ENCODE measurements around the gene DPP6. TPM values are rescaled to one million over a fixed set of nuclear protein-coding genes. Genes with fewer than 3 reads are reported as not detected.

Gene DPP6
- total RNA-seq, 2 donors from 2014 or later: 0.05 to 38.7 TPM

DNA sequence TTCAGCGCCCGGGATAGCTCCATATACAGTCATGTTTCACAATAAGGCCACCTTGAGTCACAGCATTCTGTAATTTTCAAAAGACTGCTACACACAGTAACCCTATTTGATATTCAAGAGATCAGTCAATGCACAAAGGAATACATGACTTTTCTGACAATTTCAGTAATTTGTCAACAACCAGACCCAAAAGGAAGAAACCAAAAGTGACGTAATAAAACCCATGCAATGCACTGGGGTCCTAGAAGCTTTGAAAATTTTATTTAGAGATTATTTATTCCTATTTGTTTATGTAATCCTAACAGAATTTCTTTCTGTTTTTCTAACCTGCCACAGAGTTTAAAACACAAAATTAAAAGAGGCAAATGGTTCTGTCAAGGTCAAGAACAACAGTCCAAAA lies 421.2 kb downstream of the DPP6 start:
- TF ChIP-seq, protein P1, sequence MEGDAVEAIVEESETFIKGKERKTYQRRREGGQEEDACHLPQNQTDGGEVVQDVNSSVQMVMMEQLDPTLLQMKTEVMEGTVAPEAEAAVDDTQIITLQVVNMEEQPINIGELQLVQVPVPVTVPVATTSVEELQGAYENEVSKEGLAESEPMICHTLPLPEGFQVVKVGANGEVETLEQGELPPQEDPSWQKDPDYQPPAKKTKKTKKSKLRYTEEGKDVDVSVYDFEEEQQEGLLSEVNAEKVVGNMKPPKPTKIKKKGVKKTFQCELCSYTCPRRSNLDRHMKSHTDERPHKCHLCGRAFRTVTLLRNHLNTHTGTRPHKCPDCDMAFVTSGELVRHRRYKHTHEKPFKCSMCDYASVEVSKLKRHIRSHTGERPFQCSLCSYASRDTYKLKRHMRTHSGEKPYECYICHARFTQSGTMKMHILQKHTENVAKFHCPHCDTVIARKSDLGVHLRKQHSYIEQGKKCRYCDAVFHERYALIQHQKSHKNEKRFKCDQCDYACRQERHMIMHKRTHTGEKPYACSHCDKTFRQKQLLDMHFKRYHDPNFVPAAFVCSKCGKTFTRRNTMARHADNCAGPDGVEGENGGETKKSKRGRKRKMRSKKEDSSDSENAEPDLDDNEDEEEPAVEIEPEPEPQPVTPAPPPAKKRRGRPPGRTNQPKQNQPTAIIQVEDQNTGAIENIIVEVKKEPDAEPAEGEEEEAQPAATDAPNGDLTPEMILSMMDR (IDR thresholded peaks at IDR 0.05): no peak
- no peak for TF ChIP-seq POLR2A (IDR thresholded peaks at IDR 0.05)
- TF ChIP-seq POLR2AphosphoS5 (IDR thresholded peaks at IDR 0.05): no peak
- Histone ChIP-seq H3K4me3 (no peak overlapping the region), H3K27me3 (replicated peaks; ENCODE audit: insufficient read depth) (no peaks in the 10 kb centered on the region)

DNA sequence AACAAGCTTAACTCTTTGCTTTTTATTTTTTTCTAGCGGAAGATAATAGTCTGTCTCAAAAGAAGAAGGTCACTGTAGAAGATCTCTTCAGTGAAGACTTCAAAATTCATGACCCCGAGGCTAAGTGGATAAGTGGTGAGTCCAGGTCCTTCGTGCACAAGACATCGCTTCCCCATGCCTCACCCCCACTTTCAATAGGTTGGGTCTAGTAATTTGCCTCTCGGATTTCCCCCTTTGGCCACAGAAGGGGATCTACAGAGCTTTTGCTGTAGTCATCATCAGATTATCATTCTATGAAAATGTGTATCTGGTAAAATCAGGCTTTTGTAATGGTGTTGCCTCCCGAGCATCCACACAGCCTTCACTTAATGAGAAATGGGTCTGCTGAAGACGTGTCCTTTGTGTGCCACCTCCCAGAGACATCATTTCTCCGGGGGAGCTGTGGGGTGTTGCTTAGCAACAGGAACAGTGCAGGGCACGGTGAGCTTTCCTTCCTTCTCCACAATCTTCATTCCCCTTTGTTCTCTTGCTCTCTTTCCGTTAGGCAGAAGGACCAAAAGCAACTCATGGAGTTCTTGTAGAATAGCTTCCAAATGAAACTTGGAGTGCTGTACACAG lies 422.8 kb downstream of the DPP6 start:
- no peaks in the 10 kb centered on the region for H3K9me3 ChIP-seq
- no peaks in the 10 kb centered on the region for H3K4me1 ChIP-seq (replicated peaks)
- H3K27me3 ChIP-seq (replicated peaks; ENCODE audit: insufficient read depth): no peaks in the 10 kb centered on the region
- no peaks in the 10 kb centered on the region for H3K36me3 ChIP-seq
- 62% methylated on average over 10 of the region's 10 CpGs for WGBS
- H3K27ac ChIP-seq: no peak overlapping the region
- H3K4me3 ChIP-seq: no peak overlapping the region
- TF ChIP-seq POLR2A (IDR thresholded peaks at IDR 0.05) (no peak), POLR2AphosphoS5 (IDR thresholded peaks at IDR 0.05) (no peak)
- TF ChIP-seq, protein P1 (IDR thresholded peaks at IDR 0.05): no peak
- no peak for DNase-seq (ENCODE audit: low spot score)
- intact Hi-C loops (cut with DNase I): no loop called here

More for the DNA sequence above, 421.2 kb downstream of the DPP6 start:
- no peaks in the 10 kb centered on the region for H3K36me3 ChIP-seq
- intact Hi-C loops (cut with DNase I): no loop called here
- WGBS: 92% methylated on average over 3 of the region's 3 CpGs
- no peaks in the 10 kb centered on the region for H3K9me3 ChIP-seq
- no peak for DNase-seq (ENCODE audit: low spot score)
- no peak overlapping the region for H3K27ac ChIP-seq
- no peaks in the 10 kb centered on the region for H3K4me1 ChIP-seq (replicated peaks)

DNA sequence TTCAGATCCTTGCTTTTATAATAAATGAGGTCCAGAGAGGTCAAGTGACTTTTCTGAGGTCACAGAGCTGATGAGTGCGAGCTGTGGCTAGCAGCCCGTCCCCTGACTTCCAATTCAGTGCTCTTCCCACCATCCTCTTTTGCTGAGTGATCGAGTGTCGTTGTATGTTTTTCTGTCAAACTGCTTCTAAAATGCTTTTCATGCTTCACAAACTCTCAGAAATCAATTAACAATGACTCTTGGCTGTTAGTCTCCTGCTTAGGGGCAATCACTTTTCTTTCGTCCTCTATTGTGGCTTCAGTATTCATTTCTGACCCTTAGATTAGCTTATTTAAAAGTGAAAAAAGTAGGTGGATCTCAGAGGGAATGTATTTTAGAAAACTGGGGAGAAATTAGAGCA lies 423.7 kb downstream of the DPP6 start:
- no peaks in the 10 kb centered on the region for H3K27me3 ChIP-seq (replicated peaks; ENCODE audit: insufficient read depth)
- no peaks in the 10 kb centered on the region for H3K9me3 ChIP-seq
- DNase-seq (ENCODE audit: low spot score): no peak
- intact Hi-C loops (cut with DNase I): no loop called here
- H3K4me3 ChIP-seq: no peak overlapping the region
- H3K4me1 ChIP-seq (replicated peaks): no peaks in the 10 kb centered on the region
- no peaks in the 10 kb centered on the region for H3K36me3 ChIP-seq
- TF ChIP-seq POLR2AphosphoS5 (IDR thresholded peaks at IDR 0.05): no peak
- no peak for TF ChIP-seq POLR2A (IDR thresholded peaks at IDR 0.05)
- TF ChIP-seq, protein P1 (IDR thresholded peaks at IDR 0.05): no peak
- no peak overlapping the region for H3K27ac ChIP-seq
- WGBS: 67% methylated on average over 5 of the region's 5 CpGs

DNA sequence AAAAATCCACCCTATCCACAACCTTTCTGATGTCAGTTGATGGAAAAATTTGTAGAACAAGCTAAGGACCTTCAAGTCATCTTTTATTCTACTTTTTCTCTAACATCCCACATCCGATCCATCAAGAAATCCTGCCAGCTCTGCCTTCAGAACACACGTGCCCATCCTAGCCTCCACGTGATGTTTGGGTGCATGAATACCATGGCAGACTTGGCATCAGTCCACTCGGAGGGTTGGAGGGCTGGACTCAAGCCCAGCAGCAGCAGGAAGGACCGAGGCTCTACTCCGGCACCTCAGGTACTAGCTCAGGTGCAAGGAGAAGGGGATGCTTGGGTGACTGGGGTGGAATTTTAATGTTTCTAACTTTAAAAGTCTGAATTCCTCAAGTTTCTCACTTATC lies 428.6 kb downstream of the DPP6 start:
- Histone ChIP-seq H3K36me3 (no peaks in the 10 kb centered on the region), H3K27me3 (replicated peaks; ENCODE audit: insufficient read depth) (no peaks in the 10 kb centered on the region), H3K9me3 (no peaks in the 10 kb centered on the region), H3K4me1 (replicated peaks) (no peaks in the 10 kb centered on the region), H3K4me3 (no peak overlapping the region), H3K27ac (no peak overlapping the region)
- DNase-seq (ENCODE audit: low spot score): no peak
- WGBS: 54% methylated on average over 6 of the region's 6 CpGs
- TF ChIP-seq POLR2A (IDR thresholded peaks at IDR 0.05): no peak
- TF ChIP-seq, protein P1 (IDR thresholded peaks at IDR 0.05): no peak
- TF ChIP-seq POLR2AphosphoS5 (IDR thresholded peaks at IDR 0.05): no peak
- intact Hi-C loops (cut with DNase I): no loop called here

DNA sequence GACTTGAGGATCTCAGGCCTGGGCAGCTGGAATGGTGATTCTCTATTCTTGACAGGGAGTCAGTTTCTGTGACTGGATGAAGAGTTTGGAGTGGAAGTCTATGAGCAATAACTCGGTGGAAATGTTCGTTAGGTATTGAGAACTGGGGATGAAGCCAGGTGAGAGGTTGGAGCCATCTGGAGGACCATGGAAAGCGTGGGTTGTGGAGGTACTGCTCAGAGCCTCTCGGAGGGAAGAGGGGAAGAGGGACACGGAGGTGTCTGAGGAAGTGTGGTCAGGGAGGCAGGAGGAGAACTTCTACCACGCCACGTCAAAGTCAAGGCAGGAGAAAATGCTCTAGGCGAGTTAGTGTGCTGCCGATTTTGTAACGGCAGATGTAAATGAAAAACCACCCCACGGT lies 430.7 kb downstream of the DPP6 start:
- H3K27me3 ChIP-seq (replicated peaks; ENCODE audit: insufficient read depth): no peaks in the 10 kb centered on the region
- DNase-seq (ENCODE audit: low spot score): no peak
- no peaks in the 10 kb centered on the region for H3K36me3 ChIP-seq
- no peaks in the 10 kb centered on the region for H3K9me3 ChIP-seq
- intact Hi-C loops (cut with DNase I): no loop called here
- no peak for TF ChIP-seq POLR2AphosphoS5 (IDR thresholded peaks at IDR 0.05)
- TF ChIP-seq POLR2A (IDR thresholded peaks at IDR 0.05): no peak
- TF ChIP-seq, protein P1 (IDR thresholded peaks at IDR 0.05): no peak
- no peaks in the 10 kb centered on the region for H3K4me1 ChIP-seq (replicated peaks)
- no peak overlapping the region for H3K27ac ChIP-seq
- WGBS: 89% methylated on average over 11 of the region's 11 CpGs
- no peak overlapping the region for H3K4me3 ChIP-seq
